Measurements from ENCODE around the gene PEX11G. TPM values are rescaled to one million over a fixed set of nuclear protein-coding genes. Genes with fewer than 3 reads are reported as not detected.

PEX11G gene
- 1.8 to 2.1 TPM (median 1.9 TPM) in 5 replicates for total RNA-seq (2022; extraction: Qiagen RNA extraction)

GRCh38 chr19:7488736-7489353, at the start of gene PEX11G:
TSS of gene PEX11G (minus strand) at chr19:7489035. CDS start at chr19:7489010, 25 bp downstream.

GRCh38 chr19:7535047-7535997, 46.5 kb upstream of the PEX11G start, which contains the start of gene PNPLA6:
TSS of gene PNPLA6 (plus strand) at chr19:7535717. CDS start at chr19:7535789, 72 bp downstream.

DNA sequence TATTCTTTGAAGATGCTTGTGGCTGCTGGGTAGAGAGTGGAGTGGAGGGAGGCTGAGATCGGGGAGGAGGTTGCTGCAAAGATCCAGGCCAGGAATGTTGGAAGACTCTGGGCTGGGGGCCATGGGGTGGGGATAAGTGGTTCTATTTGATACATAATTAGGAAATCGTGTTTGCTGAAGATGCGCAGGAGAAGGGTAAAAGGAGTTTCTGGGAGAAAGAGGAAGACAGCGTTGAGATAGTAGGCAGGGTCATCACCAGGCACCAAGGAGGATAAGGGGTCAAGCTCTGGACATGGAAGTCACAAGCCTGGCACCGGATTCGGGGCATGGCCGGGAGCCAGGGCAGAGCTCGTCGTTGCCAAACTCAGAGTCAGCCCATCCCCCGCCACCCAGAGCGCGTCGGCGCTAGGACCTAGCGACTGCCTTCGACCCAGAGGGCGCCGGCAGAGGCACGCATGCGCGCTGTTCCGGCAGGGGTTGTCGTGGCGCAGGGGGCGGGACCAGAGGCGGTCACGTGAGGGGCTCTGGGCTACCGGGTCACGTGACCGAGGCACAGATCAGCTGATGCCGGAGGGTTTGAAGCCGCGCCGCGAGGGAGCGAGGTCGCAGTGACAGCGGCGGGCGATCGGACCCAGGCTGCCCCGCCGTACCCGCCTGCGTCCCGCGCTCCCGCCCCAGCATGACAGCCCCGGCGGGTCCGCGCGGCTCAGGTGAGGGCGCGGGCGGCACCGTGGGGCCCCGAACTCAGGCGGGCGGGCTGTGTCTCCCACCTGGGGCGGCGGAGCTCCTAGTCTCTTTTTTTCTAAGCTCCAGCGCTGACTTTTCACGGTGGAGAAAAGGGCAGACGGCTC, 33.5 kb upstream of the PEX11G start, which contains the start of gene MCOLN1:
Gene MCOLN1, plus strand, starts transcription at position 553 of the 851 bp plus-strand sequence. Its CDS starts 127 bp downstream, at position 680.

DNA sequence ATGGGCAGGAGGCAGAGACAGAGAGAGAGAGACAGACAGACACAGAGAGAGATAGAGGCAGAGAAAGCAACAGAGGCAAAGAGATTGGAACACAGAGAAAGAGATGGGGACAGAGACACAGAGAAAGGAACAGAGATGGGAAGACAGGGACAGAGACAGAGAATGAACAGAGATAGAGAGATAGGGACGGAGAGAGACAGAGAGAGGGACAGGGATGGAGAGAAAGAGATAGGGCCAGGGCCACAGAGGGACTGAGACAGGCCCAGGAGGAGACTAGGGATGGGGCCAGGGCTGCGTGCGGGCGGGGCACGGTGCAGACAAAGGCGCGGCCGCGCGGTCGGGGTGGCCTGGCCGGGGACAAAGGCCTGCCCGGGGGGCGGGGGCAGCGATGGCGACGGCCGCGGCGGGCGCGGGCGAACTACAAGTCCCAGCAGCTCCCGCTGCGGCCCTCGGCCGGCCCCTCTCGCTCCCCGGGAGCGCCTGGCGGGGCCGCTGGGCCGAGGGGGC, 26.9 kb upstream of the PEX11G start, which contains the start of gene ZNF358:
Gene ZNF358, plus strand, starts transcription at position 459 of the 507 bp plus-strand sequence. CDS start 3,140 bp downstream, outside the sequence.

Other genes with a start within 250 kb of the PEX11G start
- gene INSR, start 194.6 kb downstream of the PEX11G start, total RNA-seq (2022; extraction: Qiagen RNA extraction), result 2.5 to 4.7 TPM (median 3.8 TPM) in 5 replicates
- 50.2 to 86.6 TPM (median 76.5 TPM) in 5 replicates for gene ARHGEF18, start 140.1 kb downstream of the PEX11G start, total RNA-seq (2022; extraction: Qiagen RNA extraction)
- 17.7 to 24.8 TPM (median 22.3 TPM) in 5 replicates for gene ZNF358, start 27.1 kb upstream of the PEX11G start, total RNA-seq (2022; extraction: Qiagen RNA extraction)
- 9.6 to 12.8 TPM (median 11.7 TPM) in 5 replicates for gene MCOLN1, start 33.6 kb upstream of the PEX11G start, total RNA-seq (2022; extraction: Qiagen RNA extraction)
- 24.0 to 42.0 TPM (median 40.3 TPM) in 5 replicates for gene PNPLA6, start 46.7 kb upstream of the PEX11G start, total RNA-seq (2022; extraction: Qiagen RNA extraction)
- gene CAMSAP3, start 106.8 kb upstream of the PEX11G start, total RNA-seq (2022; extraction: Qiagen RNA extraction), result 3.7 to 7.6 TPM (median 6.1 TPM) in 5 replicates
- 18.9 to 29.4 TPM (median 26.3 TPM) in 5 replicates for gene XAB2, start 140.5 kb upstream of the PEX11G start, total RNA-seq (2022; extraction: Qiagen RNA extraction)
- gene PET100, start 140.8 kb upstream of the PEX11G start, total RNA-seq (2022; extraction: Qiagen RNA extraction), result 44.7 to 84.3 TPM (median 46.8 TPM) in 5 replicates
- gene PCP2, start 144.7 kb upstream of the PEX11G start, total RNA-seq (2022; extraction: Qiagen RNA extraction), result not detected in 5 replicates
- gene STXBP2, start 148.1 kb upstream of the PEX11G start, total RNA-seq (2022; extraction: Qiagen RNA extraction), result 28.4 to 45.3 TPM (median 38.6 TPM) in 5 replicates
- gene RETN, start 180.0 kb upstream of the PEX11G start, total RNA-seq (2022; extraction: Qiagen RNA extraction), result not detected in 5 replicates
- not detected in 5 replicates for gene MCEMP1, start 188.1 kb upstream of the PEX11G start, total RNA-seq (2022; extraction: Qiagen RNA extraction)
- 50.6 to 101 TPM (median 96.9 TPM) in 5 replicates for gene TRAPPC5, start 191.8 kb upstream of the PEX11G start, total RNA-seq (2022; extraction: Qiagen RNA extraction)
- not detected in 5 replicates for gene FCER2, start 213.1 kb upstream of the PEX11G start, total RNA-seq (2022; extraction: Qiagen RNA extraction)
- not detected in 5 replicates for gene CLEC4G, start 243.1 kb upstream of the PEX11G start, total RNA-seq (2022; extraction: Qiagen RNA extraction)

All from A549 treated with dexamethasone at 1 μM for 4 hours (cell line).